Activated CD4-positive, alpha-beta T cell treated with anti-CD3 and anti-CD28 coated beads, Interleukin-2, amount 10 ng/mL, durations not matched to agents 24 days and 14 days (primary cell): ENCODE data around the gene VPS41. TPM values are rescaled to one million over a fixed set of nuclear protein-coding genes. Genes with fewer than 3 reads are reported as not detected.

Experiments
- DNase-seq: peaks from one replicate; pipeline ENCODE4 v3.0.0; 2022
- H3K27ac Mint-ChIP-seq: one replicate; pipeline ENCODE4 v1.8.0; 2022; ENCODE audit warnings: mild to moderate bottlenecking, mixed read lengths
- H3K27me3 Mint-ChIP-seq: one replicate; pipeline ENCODE4 v1.8.0; 2022; ENCODE audit warnings: mixed read lengths
- H3K36me3 Mint-ChIP-seq: one replicate; pipeline ENCODE4 v1.8.0; 2022; ENCODE audit warnings: low read depth, mild to moderate bottlenecking, mixed read lengths
- H3K4me1 Mint-ChIP-seq: one replicate; pipeline ENCODE4 v1.8.0; 2021; ENCODE audit warnings: mixed read lengths
- H3K4me3 Mint-ChIP-seq: one replicate; pipeline ENCODE4 v1.8.0; 2022; ENCODE audit warnings: mild to moderate bottlenecking, moderate library complexity, mixed read lengths
- H3K9me3 Mint-ChIP-seq: one replicate; pipeline ENCODE4 v1.8.0; 2021; ENCODE audit warnings: mixed read lengths
- intact Hi-C: fragments of 100-400 bp; cut with micrococcal nuclease; formaldehyde crosslinking; loops from one replicate; pipeline ENCODE4 v1.15.1; 2023
- total RNA-seq: library from RNA; stranded (reverse); gene quantifications from 2 replicates; pipeline ENCODE4 v1.2.3, GENCODE V29; 2022

VPS41 gene
- total RNA-seq, 1 donor from 2014 or later: 58.4 TPM

DNA sequence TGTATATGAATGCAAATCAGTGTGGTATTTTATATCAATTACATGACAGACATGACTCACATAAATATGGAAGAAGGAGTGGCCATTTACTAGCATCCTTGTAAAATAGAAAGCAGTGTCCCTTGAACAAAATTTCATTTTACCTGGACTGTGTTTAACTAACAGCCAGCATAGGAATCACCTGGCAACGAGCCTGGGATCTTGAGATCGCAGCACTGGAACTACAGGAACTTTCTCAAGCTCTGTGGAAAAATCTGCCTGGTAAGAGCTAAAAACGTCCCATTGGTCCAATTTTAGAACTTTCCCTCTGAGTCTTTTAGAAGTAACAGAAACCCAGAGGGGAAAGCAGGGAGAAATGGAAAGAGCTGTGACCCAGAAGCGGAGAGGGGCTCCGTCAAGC is 208.9 kb downstream of the VPS41 start:
- Mint-ChIP-seq H3K27ac (no peak overlapping the region), H3K27me3 (peaks cover 5% of the 10 kb centered on the region), H3K4me1 (no peaks in the 10 kb centered on the region), H3K36me3 (no peaks in the 10 kb centered on the region), H3K4me3 (no peak overlapping the region), H3K9me3 (peaks cover 4% of the 10 kb centered on the region)
- intact Hi-C loops: no loop called here
- no peak for DNase-seq

DNA sequence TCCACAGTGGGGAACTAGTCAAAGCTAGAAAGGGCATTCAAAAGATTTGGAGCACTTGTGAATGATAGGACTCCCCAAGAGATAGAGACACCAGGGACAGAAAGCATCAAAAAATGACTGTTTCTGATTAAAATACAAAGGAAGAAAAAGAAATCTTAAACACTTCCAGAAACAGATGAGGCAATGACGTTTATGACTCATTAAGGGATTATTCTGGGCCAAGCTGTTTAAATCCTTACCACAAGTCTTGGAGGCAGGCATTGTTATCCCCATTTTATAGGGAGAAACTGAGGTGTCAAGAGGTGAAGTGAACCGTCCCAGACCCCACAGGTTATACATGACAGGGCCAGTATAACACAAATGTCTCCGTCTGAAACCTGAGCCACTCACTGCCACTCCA is 209.5 kb downstream of the VPS41 start:
- Mint-ChIP-seq H3K36me3 (no peaks in the 10 kb centered on the region), H3K27me3 (peaks cover 7% of the 10 kb centered on the region), H3K4me3 (no peak overlapping the region), H3K4me1 (no peaks in the 10 kb centered on the region), H3K27ac (no peak overlapping the region), H3K9me3 (peaks cover 4% of the 10 kb centered on the region)
- intact Hi-C loops: no loop called here
- no peak for DNase-seq

DNA sequence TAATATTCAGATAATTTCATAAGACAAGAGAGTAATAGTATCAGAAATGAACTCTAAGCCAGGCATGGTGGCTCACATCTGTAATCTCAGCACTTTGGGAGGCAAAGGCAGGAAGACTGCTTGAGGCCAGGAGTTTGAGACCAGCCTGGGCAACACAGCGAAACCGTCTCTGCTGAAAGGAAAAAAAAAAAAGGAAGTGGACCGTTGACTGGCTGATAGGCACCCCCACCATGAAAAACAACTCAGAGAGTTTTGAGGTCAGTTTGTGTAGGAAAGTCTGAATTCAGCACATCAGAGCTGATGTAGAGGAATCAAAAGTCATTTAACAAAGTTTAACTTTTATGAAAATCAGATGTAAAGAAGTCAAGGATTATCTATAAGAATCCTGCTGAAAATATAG is 214.7 kb downstream of the VPS41 start:
- H3K4me3 Mint-ChIP-seq: no peak overlapping the region
- peaks cover 5% of the 10 kb centered on the region for H3K27me3 Mint-ChIP-seq
- intact Hi-C loops: no loop called here
- peaks cover 4% of the 10 kb centered on the region for H3K9me3 Mint-ChIP-seq
- H3K27ac Mint-ChIP-seq: no peak overlapping the region
- no peaks in the 10 kb centered on the region for H3K36me3 Mint-ChIP-seq
- no peak for DNase-seq
- H3K4me1 Mint-ChIP-seq: no peaks in the 10 kb centered on the region

DNA sequence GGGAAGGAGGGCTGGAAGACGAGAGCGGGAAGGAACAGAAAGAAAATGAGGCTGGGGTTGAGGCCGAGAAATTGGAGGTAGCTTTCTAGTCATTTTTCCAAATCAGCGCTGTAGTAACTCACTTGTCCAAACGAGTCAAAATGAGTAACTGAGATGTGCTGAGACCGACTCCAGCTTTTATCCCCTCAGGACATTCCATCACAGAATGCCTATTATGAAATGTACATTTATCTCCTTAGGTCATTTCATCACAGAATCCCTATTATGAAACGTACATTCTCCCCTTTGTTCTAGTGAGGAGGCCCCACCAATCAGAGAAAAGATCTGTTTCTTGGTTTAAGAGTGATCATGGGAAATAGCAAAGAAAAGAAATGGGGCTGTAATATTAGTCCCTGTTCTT is 222.1 kb downstream of the VPS41 start:
- no peak overlapping the region for H3K27ac Mint-ChIP-seq
- no peak for DNase-seq
- H3K27me3 Mint-ChIP-seq: peaks cover 1% of the 10 kb centered on the region
- no peaks in the 10 kb centered on the region for H3K36me3 Mint-ChIP-seq
- H3K9me3 Mint-ChIP-seq: no peaks in the 10 kb centered on the region
- H3K4me3 Mint-ChIP-seq: no peak overlapping the region
- no peaks in the 10 kb centered on the region for H3K4me1 Mint-ChIP-seq
- intact Hi-C loops: no loop called here

DNA sequence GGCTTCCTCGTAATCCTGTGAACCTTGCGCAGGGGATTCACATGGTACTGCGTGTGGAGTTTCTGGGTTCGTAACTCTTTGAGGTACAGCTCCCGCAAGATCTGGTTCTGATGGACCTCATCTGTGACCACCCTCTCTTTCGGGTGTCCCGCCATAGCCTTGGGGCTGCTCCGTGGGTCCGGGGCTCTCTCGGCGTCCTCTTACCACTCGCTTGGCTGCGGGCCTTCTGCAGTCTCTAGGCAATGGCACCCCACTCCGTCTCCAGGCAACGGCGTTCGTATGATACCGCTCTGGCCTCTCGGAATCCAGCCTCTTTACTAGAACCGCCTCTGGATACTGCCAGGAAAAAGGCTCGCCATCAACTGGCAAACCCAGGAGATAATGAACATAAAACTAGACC is 223.1 kb downstream of the VPS41 start:
- no peak overlapping the region for H3K4me3 Mint-ChIP-seq
- intact Hi-C loops: no loop called here
- no peaks in the 10 kb centered on the region for H3K4me1 Mint-ChIP-seq
- H3K36me3 Mint-ChIP-seq: no peaks in the 10 kb centered on the region
- H3K9me3 Mint-ChIP-seq: no peaks in the 10 kb centered on the region
- peaks cover 1% of the 10 kb centered on the region for H3K27me3 Mint-ChIP-seq
- DNase-seq: no peak
- no peak overlapping the region for H3K27ac Mint-ChIP-seq

- Mint-ChIP-seq H3K27me3 (peaks cover 4% of the 10 kb centered on the region), H3K9me3 (no peaks in the 10 kb centered on the region), H3K4me3 (no peak overlapping the region), H3K36me3 (no peaks in the 10 kb centered on the region), H3K27ac (no peak overlapping the region), H3K4me1 (no peaks in the 10 kb centered on the region)
- DNase-seq: no peak
- intact Hi-C loops: no loop called here
Observed at GRCh38 chr7:38682606-38683005, 226.4 kb downstream of the VPS41 start.

- DNase-seq: no peak
- Mint-ChIP-seq H3K4me1 (no peaks in the 10 kb centered on the region), H3K27ac (no peak overlapping the region), H3K27me3 (peaks cover 4% of the 10 kb centered on the region), H3K4me3 (no peak overlapping the region), H3K36me3 (no peaks in the 10 kb centered on the region), H3K9me3 (no peaks in the 10 kb centered on the region)
- intact Hi-C loops: no loop called here
Observed at GRCh38 chr7:38681882-38682281, 227.1 kb downstream of the VPS41 start.

- H3K4me3 Mint-ChIP-seq: no peak overlapping the region
- no peaks in the 10 kb centered on the region for H3K36me3 Mint-ChIP-seq
- intact Hi-C loops: no loop called here
- H3K27ac Mint-ChIP-seq: no peak overlapping the region
- no peaks in the 10 kb centered on the region for H3K4me1 Mint-ChIP-seq
- peaks cover 9% of the 10 kb centered on the region for H3K27me3 Mint-ChIP-seq
- H3K9me3 Mint-ChIP-seq: no peaks in the 10 kb centered on the region
- no peak for DNase-seq
Observed at GRCh38 chr7:38679419-38679818, 229.6 kb downstream of the VPS41 start.

- DNase-seq: no peak
- intact Hi-C loops: no loop called here
- Mint-ChIP-seq H3K27me3 (peaks cover 10% of the 10 kb centered on the region), H3K36me3 (no peaks in the 10 kb centered on the region), H3K27ac (no peak overlapping the region), H3K4me1 (no peaks in the 10 kb centered on the region), H3K9me3 (no peaks in the 10 kb centered on the region), H3K4me3 (no peak overlapping the region)
Observed at GRCh38 chr7:38678698-38679054, 230.3 kb downstream of the VPS41 start.

DNA sequence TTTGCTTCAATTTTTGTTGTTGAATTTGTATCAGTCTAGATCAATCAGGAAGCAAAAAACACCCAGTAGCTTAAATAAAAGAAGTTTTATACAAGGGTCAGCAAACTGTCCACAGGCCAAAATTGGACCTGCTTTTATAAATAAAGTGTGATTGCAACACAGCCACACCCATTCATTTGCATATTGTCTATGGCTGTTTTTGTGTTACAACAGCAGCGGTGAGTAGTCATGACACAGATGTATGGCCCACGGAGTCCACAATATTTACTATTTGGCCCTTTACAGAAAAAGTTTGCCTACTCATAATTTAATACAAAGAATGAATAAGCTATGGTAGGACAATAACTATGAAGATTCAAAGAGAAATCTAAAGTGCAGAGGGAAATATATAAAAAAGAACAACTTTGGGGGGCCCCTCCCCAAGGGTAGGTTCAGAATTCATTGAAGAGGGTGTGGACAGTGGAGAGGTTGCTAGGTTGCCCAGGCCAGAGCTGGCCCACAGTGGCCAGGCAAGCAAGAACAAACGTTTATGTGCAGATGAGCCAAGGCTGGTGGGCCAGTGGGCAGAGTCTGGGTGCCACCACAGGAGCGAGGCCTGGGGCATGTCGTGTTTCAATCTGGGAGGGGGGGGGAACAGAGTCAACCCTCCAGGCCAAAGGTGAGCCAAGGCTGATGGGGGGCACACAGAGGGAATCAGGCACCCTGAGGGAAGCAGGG is 230.9 kb downstream of the VPS41 start:
- Mint-ChIP-seq H3K4me1 (no peaks in the 10 kb centered on the region), H3K27me3 (peaks cover 10% of the 10 kb centered on the region), H3K9me3 (no peaks in the 10 kb centered on the region), H3K4me3 (no peak overlapping the region), H3K36me3 (no peaks in the 10 kb centered on the region), H3K27ac (no peak overlapping the region)
- DNase-seq: no peak
- intact Hi-C loops: no loop called here

GRCh38 chr7:38675494-38676106 is 233.4 kb downstream of the VPS41 start:
- intact Hi-C loops: no loop called here
- Mint-ChIP-seq H3K27ac (no peak overlapping the region), H3K4me3 (no peak overlapping the region), H3K4me1 (no peaks in the 10 kb centered on the region), H3K36me3 (no peaks in the 10 kb centered on the region), H3K27me3 (peaks cover 8% of the 10 kb centered on the region), H3K9me3 (no peaks in the 10 kb centered on the region)
- DNase-seq: no peak

DNA sequence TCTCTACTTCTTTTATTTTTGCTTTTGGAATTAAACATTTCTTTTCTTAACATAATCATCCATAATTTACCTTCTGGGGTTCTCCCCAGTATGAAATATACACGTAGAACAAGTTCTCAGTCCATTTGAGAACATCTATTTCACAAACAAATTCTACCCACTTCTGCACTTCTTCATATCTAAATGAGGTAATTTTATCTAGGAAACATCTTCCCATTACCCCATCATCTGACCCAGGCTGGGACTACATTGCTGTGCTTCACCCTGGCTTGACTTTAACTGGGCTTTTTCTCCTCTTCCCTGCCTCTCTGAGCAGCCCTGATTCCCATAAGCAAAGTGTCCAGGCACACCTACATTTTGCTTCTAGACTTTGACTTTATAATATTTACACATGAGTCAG is 234.5 kb downstream of the VPS41 start:
- no peak for DNase-seq
- Mint-ChIP-seq H3K4me3 (no peak overlapping the region), H3K4me1 (no peaks in the 10 kb centered on the region), H3K9me3 (no peaks in the 10 kb centered on the region), H3K27ac (no peak overlapping the region), H3K36me3 (no peaks in the 10 kb centered on the region), H3K27me3 (peaks cover 5% of the 10 kb centered on the region)
- intact Hi-C loops: no loop called here

DNA sequence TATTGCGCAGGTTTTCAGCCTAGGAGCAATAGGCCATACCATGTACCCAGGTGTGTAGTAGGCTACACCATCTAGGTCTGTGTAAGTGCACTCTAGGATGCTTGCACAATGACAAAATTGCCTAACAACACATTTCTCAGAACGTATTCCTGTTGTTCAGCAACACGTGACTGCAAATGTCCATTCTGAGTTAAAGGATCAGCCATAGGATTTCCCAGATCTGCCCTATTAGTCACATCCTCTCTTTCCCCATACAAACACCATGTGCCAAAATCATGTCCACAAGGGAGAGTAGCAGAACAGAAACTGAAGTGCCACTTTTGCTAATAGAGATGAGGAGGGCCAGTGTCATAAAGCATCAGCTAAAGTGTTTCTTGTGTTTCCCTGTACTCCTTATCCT is 235.2 kb downstream of the VPS41 start:
- H3K4me3 Mint-ChIP-seq: no peak overlapping the region
- DNase-seq: no peak
- H3K27ac Mint-ChIP-seq: no peak overlapping the region
- no peaks in the 10 kb centered on the region for H3K36me3 Mint-ChIP-seq
- peaks cover 10% of the 10 kb centered on the region for H3K27me3 Mint-ChIP-seq
- intact Hi-C loops: no loop called here
- H3K4me1 Mint-ChIP-seq: no peaks in the 10 kb centered on the region
- H3K9me3 Mint-ChIP-seq: no peaks in the 10 kb centered on the region
